HCEC 1CT (cell line): Measurements from ENCODE around the gene SCN5A.

ENCODE experiments used
- DNase-seq: peaks from one replicate; pipeline ENCODE4 v3.0.0-alpha.2; 2017

SCN5A gene

GRCh38 chr3:38649500-38650247 lies at the start of gene SCN5A:
Gene SCN5A (minus strand): TSS chr3:38649687. CDS start chr3:38633307, 16,380 bp downstream.
- no peak for DNase-seq

GRCh38 chr3:38698760-38699159 lies 49.3 kb upstream of the SCN5A start:
- no peak for DNase-seq

- DNase-seq: no peak
Observed at GRCh38 chr3:38698061-38698460, 48.6 kb upstream of the SCN5A start.

GRCh38 chr3:38696034-38696433 lies 46.5 kb upstream of the SCN5A start:
- DNase-seq: no peak

- DNase-seq: no peak
Observed at GRCh38 chr3:38690185-38690584, 40.7 kb upstream of the SCN5A start.

- no peak for DNase-seq
Observed at GRCh38 chr3:38689774-38690173, 40.3 kb upstream of the SCN5A start.

GRCh38 chr3:38689346-38689745 lies 39.9 kb upstream of the SCN5A start:
- DNase-seq: no peak

GRCh38 chr3:38687321-38687720 lies 37.8 kb upstream of the SCN5A start:
- no peak for DNase-seq

- no peak for DNase-seq
Observed at GRCh38 chr3:38684546-38684945, 35.1 kb upstream of the SCN5A start.

GRCh38 chr3:38669668-38670067 lies 20.2 kb upstream of the SCN5A start:
- no peak for DNase-seq

- peak; percentile 32 for DNase-seq
Observed at GRCh38 chr3:38662544-38662943, 13.1 kb upstream of the SCN5A start.

- no peak for DNase-seq
Observed at GRCh38 chr3:38658841-38659240, 9.4 kb upstream of the SCN5A start.

GRCh38 chr3:38657369-38657768 lies 7.9 kb upstream of the SCN5A start:
- DNase-seq: no peak

GRCh38 chr3:38655708-38656300 lies 6.3 kb upstream of the SCN5A start:
- peak; percentile 39 for DNase-seq

GRCh38 chr3:38653685-38654537 lies 4.4 kb upstream of the SCN5A start:
- no peak for DNase-seq

GRCh38 chr3:38652934-38653333 lies 3.4 kb upstream of the SCN5A start:
- no peak for DNase-seq

GRCh38 chr3:38651153-38651789 lies 1.8 kb upstream of the SCN5A start:
- peak; percentile 24 for DNase-seq

GRCh38 chr3:38650248-38650951 lies 913 bp upstream of the SCN5A start:
- DNase-seq: no peak

- no peak for DNase-seq
Observed at GRCh38 chr3:38648659-38649499, 608 bp downstream of the SCN5A start.

- no peak for DNase-seq
Observed at GRCh38 chr3:38648024-38648658, 1.3 kb downstream of the SCN5A start.
